Spleen (tissue), 11 donors: ENCODE results near the gene SCFD2. TPM values are rescaled to one million over a fixed set of nuclear protein-coding genes. Genes with fewer than 3 reads are reported as not detected.

Source experiments
- DNase-seq: peaks from one replicate; pipeline ENCODE4 v3.0.0-alpha.2; 2020
- H3K27ac ChIP-seq, 8 donors: fragments of 200-600 bp; sonication (generic) in 7 of 8; 1 replicate in 4 of 8; 2 replicates in 4 of 8; pipeline versions ENCODE4 v1.5.0 to v1.8.0; 2016 to 2021; ENCODE audit warnings: inconsistent platforms in 4 of 8, mild to moderate bottlenecking in 4 of 8, moderate library complexity in 1 of 8
- H3K27me3 ChIP-seq, 7 donors: fragments of 200-600 bp; sonication (generic) in 6 of 7; replicated peaks in 1 of 7; 1 replicate in 4 of 7; 2 replicates in 3 of 7; pipeline versions ENCODE4 v1.5.0 to v1.8.0; 2016 to 2021; ENCODE audit warnings: inconsistent platforms in 3 of 7, mild to moderate bottlenecking in 1 of 7
- H3K36me3 ChIP-seq, 6 donors: fragments of 200-600 bp; sonication (generic) in 5 of 6; 1 replicate in 4 of 6; 2 replicates in 2 of 6; pipeline versions ENCODE4 v1.5.0 to v1.8.0; 2016 to 2021; ENCODE audit warnings: inconsistent platforms in 2 of 6
- H3K4me1 ChIP-seq, 6 donors: fragments of 200-600 bp; sonication (generic) in 5 of 6; 1 replicate in 3 of 6; 2 replicates in 3 of 6; pipeline versions ENCODE4 v1.5.0 to v1.8.0; 2016 to 2021; ENCODE audit warnings: inconsistent platforms in 3 of 6
- H3K4me3 ChIP-seq, 8 donors: fragments of 200-600 bp; sonication (generic) in 7 of 8; 1 replicate in 4 of 8; 2 replicates in 4 of 8; pipeline versions ENCODE4 v1.5.0 to v1.8.0; 2016 to 2021; ENCODE audit warnings: inconsistent platforms in 4 of 8, mild to moderate bottlenecking in 4 of 8, moderate library complexity in 2 of 8
- H3K9me3 ChIP-seq, 8 donors: fragments of 200-600 bp; sonication (generic) in 7 of 8; 1 replicate in 4 of 8; 2 replicates in 4 of 8; pipeline versions ENCODE4 v1.5.0 to v1.8.0; 2016 to 2021; ENCODE audit warnings: inconsistent platforms in 4 of 8
- POLR2A ChIP-seq, 3 donors: fragments of 450-650 bp; IDR thresholded peaks; one replicate each; pipeline ENCODE4 v1.5.1; 2017; ENCODE audit warnings: antibody characterized with exemption in 3 of 3, mild to moderate bottlenecking in 1 of 3
- POLR2AphosphoS5 ChIP-seq, 3 donors: sonication (generic); formaldehyde crosslinking; IDR thresholded peaks; one replicate each; pipeline ENCODE4 v1.5.1; 2017; ENCODE audit warnings: antibody characterized with exemption in 3 of 3
- WGBS, 5 donors: extraction: QIAGEN DNeasy Blood & Tissue Kit in 3 of 5; methylation state at CpG; one replicate each; pipeline versions ENCODE4 v1.1.5 to v1.1.7; 2013 to 2018; 5-methylcytosine and 5-hydroxymethylcytosine counted together
- intact Hi-C: fragments of 100-400 bp; cut with DNase I; formaldehyde crosslinking; loops from one replicate; pipeline ENCODE4 v1.15.0; 2023; ENCODE audit warnings: low total_unique reads
- polyA plus RNA-seq, 3 donors: library from polyadenylated mRNA; stranded (reverse); fragments of 200-250 nt; gene quantifications; one replicate each; pipeline ENCODE4 v1.2.1, GENCODE V29; 2013
- total RNA-seq, 7 donors: library from RNA; depleted of rRNA in 3 of 7; stranded (reverse); fragments of >200 nt in 3 of 7; fragmentation: NEBNext Ultra II Directional in 4 of 7; extraction: Animal tissue kit (Norgen Biotek cat#: 25700) in 4 of 7; gene quantifications; one replicate each; pipeline versions ENCODE4 v1.1.0 to v1.2.1, GENCODE V29; 2016 to 2021
- TF ChIP-seq, protein P1 (sequence below), 11 experiments: fragments of 200-600 bp in 7 of 11; fragments of 450-650 bp in 4 of 11; sonication (generic) in 4 of 11; IDR thresholded peaks in 8 of 11; conservative IDR thresholded peaks in 3 of 11; 1 replicate in 7 of 11; 2 replicates in 4 of 11; pipeline versions ENCODE4 v1.4.0 to v1.8.0; 2016 to 2021; ENCODE audit warnings: antibody characterized with exemption in 11 of 11, inconsistent platforms in 4 of 11, mild to moderate bottlenecking in 1 of 11
- donor health status: healthy with polysubstance abuse.
- donor health status: DM: no; HTN: no; CAD: no; lungs with moderate emphysema.
- donor health status: DM: no; HTN: no; CAD: no.
- donor health status: Bipolar disorder and iron deficiency.
- donor health status: healthy.
- donor health status: DM: no; HTN: no; CAD: no.
- donor health status: DM: yes; HTN: yes; CAD: no.

Gene SCFD2
- total and polyA plus RNA-seq, 10 donors: 3.6 to 42.1 (median 21.1) TPM

DNA sequence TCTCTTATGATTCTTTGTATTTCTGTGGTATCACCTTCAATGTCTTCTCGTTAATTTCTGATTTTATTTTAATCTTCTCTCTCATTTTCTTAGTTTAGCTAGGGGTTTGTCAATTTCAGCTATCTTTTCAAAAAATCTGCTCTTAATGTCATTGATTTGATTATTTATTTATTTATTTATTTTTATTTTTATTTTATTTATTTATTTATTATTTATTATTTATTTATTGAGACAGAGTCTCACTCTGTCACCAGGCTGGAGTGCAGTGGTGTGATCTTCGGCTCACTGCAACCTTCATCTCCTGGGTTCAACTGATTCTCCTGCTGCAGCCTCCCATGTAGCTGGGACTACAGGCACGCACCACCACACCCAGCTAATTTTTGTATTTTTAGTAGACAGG is 194.1 kb downstream of the SCFD2 start:
- WGBS, 5 donors: 94 to 100% (median 97%) methylated on average over 3 of the region's 3 CpGs
- Histone ChIP-seq H3K4me3 (no peak overlapping the region), H3K27me3 (no peaks in the 10 kb centered on the region), H3K9me3 (peaks cover 0 to 14% (median 9%) of the 10 kb centered on the region in 8 donors), H3K27ac (no peak overlapping the region), H3K36me3 (no peaks in the 10 kb centered on the region), H3K4me1 (peaks cover 0 to 5% (median 2%) of the 10 kb centered on the region in 6 donors)
- intact Hi-C loops: no loop called here
- DNase-seq: no peak
- no peak for TF ChIP-seq POLR2A (IDR thresholded peaks at IDR 0.05)
- TF ChIP-seq, protein P1, sequence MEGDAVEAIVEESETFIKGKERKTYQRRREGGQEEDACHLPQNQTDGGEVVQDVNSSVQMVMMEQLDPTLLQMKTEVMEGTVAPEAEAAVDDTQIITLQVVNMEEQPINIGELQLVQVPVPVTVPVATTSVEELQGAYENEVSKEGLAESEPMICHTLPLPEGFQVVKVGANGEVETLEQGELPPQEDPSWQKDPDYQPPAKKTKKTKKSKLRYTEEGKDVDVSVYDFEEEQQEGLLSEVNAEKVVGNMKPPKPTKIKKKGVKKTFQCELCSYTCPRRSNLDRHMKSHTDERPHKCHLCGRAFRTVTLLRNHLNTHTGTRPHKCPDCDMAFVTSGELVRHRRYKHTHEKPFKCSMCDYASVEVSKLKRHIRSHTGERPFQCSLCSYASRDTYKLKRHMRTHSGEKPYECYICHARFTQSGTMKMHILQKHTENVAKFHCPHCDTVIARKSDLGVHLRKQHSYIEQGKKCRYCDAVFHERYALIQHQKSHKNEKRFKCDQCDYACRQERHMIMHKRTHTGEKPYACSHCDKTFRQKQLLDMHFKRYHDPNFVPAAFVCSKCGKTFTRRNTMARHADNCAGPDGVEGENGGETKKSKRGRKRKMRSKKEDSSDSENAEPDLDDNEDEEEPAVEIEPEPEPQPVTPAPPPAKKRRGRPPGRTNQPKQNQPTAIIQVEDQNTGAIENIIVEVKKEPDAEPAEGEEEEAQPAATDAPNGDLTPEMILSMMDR (IDR thresholded peaks at IDR 0.05 in 8 of 11, conservative IDR thresholded peaks at IDR 0.05 in 3 of 11): no peak
- no peak for TF ChIP-seq POLR2AphosphoS5 (IDR thresholded peaks at IDR 0.05)

DNA sequence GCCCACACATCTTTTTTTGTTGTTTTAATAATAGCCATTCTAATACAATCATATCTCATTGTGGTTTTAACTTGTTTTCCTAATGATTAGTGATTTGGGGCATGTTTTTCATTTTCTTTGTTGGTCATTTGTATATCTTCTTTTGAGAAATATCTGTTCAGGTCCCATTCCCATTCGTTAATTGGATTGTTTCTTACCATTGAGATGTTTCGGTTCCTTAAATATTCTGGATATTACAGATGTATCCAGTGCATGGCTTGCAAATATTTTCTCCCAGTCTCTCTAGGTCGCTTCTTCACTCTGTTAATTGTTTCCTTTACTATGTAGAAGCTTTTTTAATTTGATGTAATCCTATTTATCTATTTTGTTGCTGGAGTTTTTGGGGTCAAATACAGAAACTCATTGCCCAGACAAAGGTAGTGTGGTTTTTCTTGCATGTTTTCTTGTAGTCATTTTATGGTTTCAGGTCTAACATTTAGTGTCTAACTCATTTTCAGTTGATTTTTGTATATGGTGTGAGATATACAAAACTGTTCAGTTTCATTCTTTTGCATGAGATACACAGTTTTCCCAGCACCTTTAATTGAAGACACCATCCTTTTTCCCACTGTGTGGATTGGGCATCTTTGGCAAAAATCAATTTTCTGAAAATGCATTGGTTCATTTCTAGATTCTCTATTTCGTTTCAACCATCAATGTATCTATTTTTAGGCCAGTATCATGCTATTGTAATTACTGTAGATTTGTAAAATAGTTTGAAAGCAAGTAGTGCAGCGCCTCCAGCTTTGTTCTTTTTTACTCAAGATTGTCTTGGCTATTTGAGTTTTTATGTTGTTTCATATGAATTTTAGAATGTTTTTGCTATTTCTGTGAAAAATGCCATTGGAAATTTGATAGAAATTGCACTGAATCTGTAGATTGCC is 195.9 kb downstream of the SCFD2 start:
- Histone ChIP-seq H3K4me3 (no peak overlapping the region), H3K4me1 (no peaks in the 10 kb centered on the region), H3K36me3 (no peaks in the 10 kb centered on the region), H3K9me3 (peaks cover 0 to 14% (median 9%) of the 10 kb centered on the region in 8 donors), H3K27ac (no peak overlapping the region), H3K27me3 (no peaks in the 10 kb centered on the region)
- intact Hi-C loops: no loop called here
- DNase-seq: no peak
- 85 to 95% (median 86%) methylated on average over 5 of the region's 5 CpGs for WGBS, 5 donors
- TF ChIP-seq, protein P1 (IDR thresholded peaks at IDR 0.05 in 8 of 11, conservative IDR thresholded peaks at IDR 0.05 in 3 of 11): no peak

DNA sequence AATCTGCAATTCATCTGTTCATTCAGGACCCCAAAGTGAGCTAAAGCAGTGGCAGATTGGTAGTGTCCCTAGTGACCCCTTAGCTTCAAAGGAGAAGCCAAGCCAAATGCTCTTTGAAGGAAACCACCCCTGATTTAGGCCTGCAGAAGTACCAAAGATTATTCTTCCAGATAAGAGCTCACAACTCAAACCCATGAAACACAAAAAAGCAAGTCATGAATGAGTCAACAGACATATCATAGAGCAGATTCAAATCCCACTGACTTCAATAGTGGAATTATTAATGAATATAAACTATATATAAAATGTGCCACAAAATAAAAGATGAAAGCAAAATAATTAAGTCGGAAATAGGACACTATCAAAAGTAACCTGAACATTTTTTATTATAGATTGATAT is 197.6 kb downstream of the SCFD2 start:
- Histone ChIP-seq H3K36me3 (no peaks in the 10 kb centered on the region), H3K4me1 (no peaks in the 10 kb centered on the region), H3K27ac (no peak overlapping the region), H3K9me3 (peaks cover 0 to 7% (median 3%) of the 10 kb centered on the region in 8 donors), H3K4me3 (no peak overlapping the region), H3K27me3 (no peaks in the 10 kb centered on the region)
- intact Hi-C loops: no loop called here
- no peak for TF ChIP-seq POLR2AphosphoS5 (IDR thresholded peaks at IDR 0.05)
- TF ChIP-seq, protein P1 (IDR thresholded peaks at IDR 0.05 in 8 of 11, conservative IDR thresholded peaks at IDR 0.05 in 3 of 11): no peak
- TF ChIP-seq POLR2A (IDR thresholded peaks at IDR 0.05): no peak
- no peak for DNase-seq
- WGBS, 5 donors: 95 to 100% (median 97%) methylated on average over 1 of the region's 1 CpG

DNA sequence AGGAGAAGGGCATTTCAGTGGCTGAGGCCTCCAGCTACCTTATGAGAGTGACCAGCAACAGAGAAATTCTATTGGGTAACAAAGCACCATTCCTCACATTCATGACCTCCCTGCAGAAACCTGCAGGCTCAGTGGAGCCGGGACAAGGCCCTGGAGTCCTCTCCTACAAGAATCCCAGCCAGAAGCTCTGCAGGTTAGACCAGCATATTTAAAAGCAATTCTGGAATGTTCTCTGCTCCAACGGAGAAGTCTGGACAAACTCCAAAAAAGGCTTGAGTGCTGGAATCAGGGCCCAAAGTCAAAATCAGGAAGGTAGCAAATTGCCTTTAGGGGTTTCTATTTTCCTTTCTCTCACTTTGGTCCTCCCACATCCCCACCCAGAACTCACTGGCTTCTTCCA is 202.9 kb downstream of the SCFD2 start:
- 85 to 98% (median 88%) methylated on average over 2 of the region's 2 CpGs for WGBS, 5 donors
- no peak overlapping the region for H3K27ac ChIP-seq
- no peaks in the 10 kb centered on the region for H3K4me1 ChIP-seq
- H3K9me3 ChIP-seq: no peaks in the 10 kb centered on the region
- no peak for DNase-seq
- H3K27me3 ChIP-seq: no peaks in the 10 kb centered on the region
- intact Hi-C loops: no loop called here
- H3K4me3 ChIP-seq: no peak overlapping the region
- TF ChIP-seq, protein P1 (IDR thresholded peaks at IDR 0.05 in 8 of 11, conservative IDR thresholded peaks at IDR 0.05 in 3 of 11): no peak
- TF ChIP-seq POLR2A (IDR thresholded peaks at IDR 0.05) (no peak), POLR2AphosphoS5 (IDR thresholded peaks at IDR 0.05) (no peak)
- peaks cover 0 to 2% (median 0%) of the 10 kb centered on the region in 6 donors for H3K36me3 ChIP-seq
